GM19467 (cell line): ENCODE measurements around the gene DAPK3.
"Not testable (repeated sequence)": the region's sequence is repeated elsewhere in the genome, so short reads cannot be mapped to it uniquely, and the experiment has no call there.

Experiments
- ATAC-seq: cut with Tn5 transposase; IDR thresholded peaks from one replicate; pipeline ENCODE4 v1.9.1; 2021; ENCODE audit warnings: mild to moderate bottlenecking, moderate library complexity; ENCODE audit not compliant: unreplicated experiment

DAPK3 gene

DNA sequence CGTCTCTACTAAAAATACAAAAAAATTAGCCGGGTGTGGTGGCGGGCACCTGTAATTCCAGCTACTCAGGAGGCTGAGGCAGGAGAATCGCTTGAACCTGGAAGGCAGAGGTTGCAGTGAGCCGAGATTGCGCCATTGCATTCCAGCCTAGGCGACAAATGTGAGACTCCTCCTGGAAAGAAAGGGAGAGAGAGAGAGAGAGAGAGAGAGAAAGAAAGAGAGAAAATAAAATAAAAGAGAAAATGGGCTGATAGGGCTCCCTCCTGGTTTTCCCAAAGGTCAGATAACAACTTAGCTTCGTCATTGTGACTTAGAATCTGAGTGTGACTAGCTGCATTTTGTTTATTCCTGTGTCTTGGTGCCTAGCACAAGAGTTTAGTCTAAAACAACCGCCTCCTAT, 34.5 kb upstream of the DAPK3 start:
- not testable (repeated sequence) for ATAC-seq

DNA sequence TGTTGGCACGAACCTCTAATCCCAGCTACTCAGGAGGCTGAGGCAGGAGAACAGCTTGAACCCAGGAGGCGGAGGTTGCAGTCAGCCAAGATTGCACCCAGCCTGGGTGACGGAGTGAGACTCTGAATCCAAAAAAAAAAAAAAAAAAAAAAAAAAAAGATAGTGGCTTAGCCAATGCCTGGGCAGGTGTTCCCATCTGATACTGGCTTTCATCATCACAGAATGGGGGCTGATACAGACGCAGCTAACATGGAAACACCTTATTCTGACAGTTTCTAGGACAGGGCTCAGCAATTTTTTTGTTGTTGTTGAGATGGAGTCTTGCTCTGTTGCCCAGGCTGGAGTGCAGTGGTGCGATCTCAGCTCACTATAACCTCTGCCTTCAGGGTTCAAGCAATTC, 29.9 kb upstream of the DAPK3 start:
- not testable (repeated sequence) for ATAC-seq

DNA sequence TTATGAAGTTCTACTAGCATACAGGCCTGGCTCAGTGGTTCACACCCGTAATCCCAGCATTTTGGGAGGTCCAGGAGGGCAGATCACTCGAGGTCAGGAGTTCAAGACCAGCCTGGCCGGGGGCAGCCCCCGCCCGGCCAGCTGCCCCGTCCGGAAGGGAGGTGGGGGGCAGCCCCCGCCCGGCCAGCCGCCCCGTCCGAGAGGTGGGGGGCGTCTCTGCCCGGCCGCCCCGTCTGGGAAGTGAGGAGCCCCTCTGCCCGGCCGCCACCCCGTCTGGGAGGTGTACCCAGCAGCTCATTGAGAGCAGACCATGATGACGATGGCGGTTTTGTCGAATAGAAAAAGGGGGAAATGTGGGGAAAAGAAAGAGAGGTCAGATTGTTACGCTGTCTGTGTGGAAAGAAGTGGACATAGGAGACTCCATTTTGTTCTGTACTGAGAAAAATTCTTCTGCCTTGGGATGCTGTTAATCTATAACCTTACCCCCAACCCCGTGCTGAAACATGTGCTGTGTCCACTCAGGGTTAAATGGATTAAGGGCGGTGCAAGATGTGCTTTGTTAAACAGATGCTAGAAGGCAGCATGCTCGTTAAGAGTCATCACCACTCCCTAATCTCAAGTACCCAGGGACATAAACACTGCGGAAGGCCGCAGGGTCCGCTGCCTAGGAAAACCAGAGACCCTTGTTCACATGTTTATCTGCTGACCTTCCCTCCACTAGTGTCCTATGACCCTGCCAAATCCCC, 27.9 kb upstream of the DAPK3 start:
- not testable (repeated sequence) for ATAC-seq

DNA sequence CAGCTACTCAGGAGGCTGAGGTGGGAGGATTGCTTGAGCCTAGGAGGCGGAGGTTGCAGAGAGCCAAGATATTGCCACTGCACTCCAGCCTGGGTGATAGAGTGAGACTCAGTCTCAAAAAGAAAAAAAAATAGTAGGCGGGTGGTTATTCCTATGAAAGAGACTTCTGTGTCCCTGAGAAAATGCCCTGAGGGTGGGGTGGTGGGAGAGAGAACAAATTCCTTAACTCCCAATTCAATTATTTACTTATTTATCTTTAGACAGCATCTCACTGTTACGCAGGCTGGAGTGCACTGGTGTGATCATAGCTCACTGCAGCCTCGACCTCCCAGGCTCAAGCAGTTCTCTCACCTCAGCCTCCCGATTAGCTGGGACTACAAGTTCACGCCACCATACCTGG, 24.7 kb upstream of the DAPK3 start:
- ATAC-seq, result no peak

DNA sequence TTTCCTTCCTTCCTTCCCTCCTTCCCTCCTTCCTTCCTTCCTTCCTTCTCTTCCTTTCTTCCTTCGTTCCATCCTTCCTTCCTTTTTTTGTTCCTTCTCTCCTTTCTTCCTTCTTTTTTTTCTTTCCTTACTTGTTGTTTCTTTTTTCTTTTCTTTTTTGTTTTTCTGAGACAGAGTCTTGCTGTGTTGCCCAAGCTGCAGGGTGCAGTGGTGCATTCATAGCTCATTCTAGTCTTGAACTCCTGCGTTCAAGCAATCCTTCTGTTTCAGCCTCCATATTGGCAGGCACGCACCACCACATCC, 19.9 kb upstream of the DAPK3 start:
- no peak for ATAC-seq

DNA sequence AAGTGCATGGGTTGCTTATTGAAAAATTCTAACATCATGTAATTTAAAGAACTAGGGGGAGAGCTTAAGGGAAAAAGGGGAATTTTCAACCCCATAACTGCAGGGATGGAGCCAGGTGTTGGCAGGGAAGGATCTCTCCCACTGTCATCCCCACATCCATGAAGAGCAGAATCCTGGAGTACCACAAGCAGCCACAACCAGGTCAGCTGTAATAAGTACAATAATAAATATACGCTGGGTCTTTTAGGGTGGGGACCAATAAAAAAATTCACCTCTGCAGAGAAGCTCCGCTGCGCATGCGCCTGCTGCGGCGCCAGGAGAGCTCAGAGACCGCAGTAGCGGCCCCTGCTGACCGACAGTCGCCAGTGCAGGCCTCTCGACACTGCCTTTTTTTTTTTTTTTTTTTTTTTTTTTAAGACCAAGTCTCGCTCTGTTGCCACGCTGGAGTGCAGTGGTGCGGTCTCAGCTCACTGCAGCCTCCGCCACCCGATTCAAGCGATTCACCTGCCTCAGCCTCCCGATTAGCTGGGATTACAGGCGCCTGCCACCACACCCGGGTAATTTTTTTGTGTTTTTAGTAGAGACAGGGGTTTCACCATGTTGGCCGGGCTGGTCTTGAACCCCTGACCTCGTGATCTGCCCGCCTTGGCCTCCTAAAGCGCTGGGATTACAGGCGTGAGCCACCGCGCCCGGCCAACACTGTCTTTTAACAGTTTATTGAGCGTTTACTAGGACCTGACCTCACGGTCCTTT, 16.9 kb upstream of the DAPK3 start:
- no peak for ATAC-seq

DNA sequence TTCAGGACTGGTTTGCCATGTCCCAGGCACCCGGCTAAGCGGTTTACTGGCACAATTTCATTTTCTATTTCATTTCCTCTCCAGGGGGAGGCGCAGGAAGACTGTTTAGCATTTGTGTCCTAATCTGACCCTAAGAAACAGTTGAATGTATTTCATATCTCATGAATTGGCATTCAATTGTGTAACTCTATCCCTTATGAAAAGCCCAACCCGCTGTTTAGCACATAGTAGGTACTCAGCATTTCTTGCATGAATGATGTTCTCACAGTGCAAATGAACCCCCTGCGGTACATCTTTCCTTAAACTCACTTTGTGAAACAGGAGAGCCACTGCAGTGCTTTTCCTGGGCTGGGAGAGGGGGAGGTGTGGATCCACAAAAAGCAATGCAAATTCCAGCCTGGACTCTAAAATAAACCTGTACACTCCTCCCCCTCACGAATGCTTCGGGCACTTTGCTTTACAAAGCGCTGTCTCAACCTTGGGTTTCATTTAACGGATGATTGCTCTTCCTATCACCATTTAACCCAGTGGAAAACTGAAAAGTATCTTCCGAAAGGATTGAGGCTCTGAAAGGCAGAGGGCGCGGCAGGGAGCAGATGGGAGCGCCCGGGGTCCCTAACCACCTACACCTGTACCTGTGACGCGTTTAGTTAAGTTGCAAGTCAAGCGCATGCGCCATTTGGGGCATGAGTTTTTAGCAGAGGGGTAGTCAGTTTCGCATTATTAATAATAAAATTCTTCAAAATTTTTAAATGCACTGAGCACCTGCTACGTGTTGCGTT, 15.6 kb upstream of the DAPK3 start:
- ATAC-seq, result no peak

DNA sequence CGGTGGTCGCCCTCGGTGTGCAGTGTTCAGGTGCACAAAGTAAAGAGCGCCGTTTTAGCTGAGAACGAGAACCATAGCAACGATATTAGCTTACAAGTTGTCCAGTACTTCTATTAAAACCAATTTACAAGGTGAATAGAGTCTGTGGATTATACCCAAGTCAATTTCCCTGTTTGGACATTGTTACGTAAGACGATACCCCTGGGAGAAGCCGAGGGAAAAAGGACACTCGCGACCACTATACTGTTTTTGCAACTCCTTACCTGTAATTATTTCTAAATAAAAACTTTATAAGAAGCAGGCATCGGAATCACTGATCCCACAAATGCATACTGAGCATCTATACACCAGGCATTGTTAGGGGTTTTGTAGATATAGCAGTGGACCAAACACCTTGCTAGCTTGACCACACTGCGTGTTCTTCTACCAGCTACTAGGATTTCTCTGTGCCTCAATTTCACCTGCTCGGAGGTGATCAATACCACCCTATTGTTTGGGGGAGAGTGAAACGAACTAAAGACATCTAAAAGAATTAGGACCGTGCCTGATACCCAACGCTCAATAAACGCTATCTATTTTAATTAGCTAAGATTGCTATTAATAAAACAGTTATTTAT, 14.9 kb upstream of the DAPK3 start:
- no peak for ATAC-seq

DNA sequence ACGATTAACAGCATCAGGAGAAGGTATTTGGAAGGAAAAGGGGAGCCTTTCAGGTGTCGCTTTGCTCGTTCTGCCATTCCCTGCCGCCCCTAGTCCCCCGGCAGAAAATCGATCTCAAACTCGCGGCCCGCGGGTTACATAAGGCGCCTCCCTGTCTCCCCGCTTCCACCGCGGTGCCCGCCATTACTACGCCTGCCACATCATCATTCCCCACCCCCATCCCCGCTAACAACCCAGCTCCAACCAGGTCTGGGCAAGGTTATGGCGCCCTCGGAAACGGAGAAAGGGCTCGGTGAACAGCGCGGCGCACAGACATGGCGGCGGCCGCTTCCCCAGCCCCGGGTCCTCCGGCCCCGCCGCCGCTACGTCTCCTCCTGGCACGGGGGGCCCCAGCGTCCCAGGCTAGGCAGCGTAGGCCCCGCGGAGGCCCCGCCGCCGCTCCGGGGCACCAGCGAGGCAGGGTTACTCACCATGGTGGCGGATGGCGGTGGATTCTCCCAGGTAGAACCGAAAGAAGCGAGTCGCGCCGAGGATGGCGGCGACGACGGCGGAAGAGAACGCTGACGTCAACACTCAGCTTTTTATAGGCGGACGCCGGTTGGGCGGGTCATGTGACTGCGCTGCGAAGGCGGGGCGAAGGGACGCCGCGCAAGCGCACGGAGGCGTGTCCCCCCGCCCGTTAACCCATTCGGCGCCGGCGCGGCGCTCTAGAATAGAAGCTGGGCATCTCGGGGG, 14.2 kb upstream of the DAPK3 start, which contains the start of gene EEF2:
EEF2 (minus strand) TSS at position 556 of the 735 bp plus-strand sequence; CDS start at position 473, 83 bp downstream.
- ATAC-seq, result peak; percentile 44

DNA sequence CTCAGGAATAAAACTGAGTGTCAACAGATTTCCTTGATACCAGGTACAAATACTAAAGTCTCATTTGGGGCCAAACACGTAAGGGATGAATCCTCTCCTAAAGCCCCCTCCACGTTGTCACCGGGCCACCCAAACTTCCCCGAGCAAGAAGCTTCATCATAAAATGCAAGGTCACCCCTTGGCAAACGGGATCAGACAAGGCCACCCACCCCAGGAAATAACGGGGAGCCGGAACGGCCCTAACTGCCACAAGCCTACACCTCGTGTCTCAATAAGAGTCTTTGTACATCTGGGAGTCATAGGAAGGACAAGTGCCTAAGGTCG, 13.6 kb upstream of the DAPK3 start:
- ATAC-seq, result no peak

DNA sequence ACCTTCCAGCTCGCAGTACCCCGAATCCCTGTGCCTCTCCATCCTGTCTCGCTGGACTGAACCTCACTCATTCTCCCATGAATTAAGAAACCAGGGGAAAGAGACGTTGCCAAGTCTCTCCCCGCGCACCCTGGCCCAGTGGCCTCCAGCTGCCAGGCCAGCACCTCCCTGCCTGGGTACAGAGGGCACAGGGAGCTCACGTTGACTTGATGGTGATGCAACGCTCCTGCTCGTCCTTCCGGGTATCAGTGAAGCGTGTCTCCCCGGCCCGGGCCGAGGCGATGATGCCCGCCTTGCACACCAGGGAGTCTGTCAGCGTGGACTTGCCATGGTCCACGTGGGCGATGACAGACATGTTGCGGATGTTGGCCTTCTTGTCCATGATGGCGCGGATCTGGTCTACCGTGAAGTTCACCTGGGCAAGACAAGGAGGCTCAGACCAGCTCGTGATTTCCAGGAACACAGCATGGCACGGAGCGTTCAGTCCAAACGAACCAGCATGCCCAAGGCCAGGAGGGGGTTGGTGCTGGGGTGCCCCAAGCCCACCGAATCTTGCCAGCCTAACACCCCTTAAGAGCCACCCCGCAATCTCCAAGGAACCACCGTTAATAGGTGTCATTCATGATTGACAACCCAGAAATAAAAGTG, 13.2 kb upstream of the DAPK3 start:
- ATAC-seq, result no peak

DNA sequence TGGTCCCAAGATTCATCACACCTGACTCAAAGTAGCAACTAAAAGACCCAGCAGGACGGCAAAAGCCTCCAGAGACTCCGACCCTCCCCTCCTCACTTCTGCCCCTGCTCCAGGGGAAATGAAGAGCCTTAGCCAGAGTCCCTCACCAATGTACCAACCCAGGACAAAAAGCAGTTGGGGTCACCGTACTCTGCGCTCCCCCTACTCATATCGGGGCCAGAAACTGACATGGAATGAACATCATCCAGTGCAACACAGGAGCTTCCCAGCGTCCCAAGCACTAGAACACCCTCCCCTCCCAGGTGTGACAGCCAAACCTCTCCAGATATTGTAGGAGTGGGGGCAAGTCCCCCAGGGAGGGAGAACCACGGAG, 12.6 kb upstream of the DAPK3 start:
- ATAC-seq, result no peak

DNA sequence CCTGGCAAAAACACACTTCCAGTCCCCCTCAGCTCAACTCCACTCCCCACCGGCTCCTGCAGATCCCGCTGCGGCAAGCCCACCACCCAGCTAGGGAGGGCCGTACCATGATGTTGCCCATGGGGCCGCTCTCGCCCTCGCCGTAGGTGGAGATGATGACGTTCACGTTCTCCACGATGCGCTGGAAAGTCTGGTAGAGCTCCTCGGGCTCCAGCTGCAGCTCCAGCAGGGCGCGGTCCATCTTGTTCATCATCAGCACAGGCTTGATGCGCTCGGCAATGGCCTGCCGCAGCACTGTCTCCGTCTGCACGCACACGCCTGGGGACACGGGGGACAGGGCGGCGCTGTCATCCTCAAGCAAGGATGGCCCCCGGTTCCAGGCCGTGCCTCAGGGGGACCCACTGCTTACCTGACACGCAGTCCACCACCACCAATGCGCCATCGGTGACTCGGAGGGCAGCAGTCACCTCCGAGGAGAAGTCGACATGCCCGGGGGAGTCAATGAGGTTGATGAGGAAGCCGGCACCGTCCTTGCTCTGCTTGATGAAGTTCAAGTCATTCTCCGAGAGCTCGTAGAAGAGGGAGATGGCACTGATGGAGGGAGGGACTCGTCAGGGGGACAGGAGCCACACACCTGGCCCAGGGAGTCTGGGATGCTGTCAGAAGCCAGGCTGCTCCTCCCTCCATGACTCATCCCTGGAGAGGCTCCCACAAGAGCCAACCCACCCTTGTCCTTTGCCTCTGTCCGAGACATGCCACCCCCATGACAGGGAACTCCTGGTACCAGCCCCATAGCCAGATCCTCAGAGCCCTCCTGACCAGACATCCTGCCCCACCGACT, 12.0 kb upstream of the DAPK3 start:
- ATAC-seq, result no peak

DNA sequence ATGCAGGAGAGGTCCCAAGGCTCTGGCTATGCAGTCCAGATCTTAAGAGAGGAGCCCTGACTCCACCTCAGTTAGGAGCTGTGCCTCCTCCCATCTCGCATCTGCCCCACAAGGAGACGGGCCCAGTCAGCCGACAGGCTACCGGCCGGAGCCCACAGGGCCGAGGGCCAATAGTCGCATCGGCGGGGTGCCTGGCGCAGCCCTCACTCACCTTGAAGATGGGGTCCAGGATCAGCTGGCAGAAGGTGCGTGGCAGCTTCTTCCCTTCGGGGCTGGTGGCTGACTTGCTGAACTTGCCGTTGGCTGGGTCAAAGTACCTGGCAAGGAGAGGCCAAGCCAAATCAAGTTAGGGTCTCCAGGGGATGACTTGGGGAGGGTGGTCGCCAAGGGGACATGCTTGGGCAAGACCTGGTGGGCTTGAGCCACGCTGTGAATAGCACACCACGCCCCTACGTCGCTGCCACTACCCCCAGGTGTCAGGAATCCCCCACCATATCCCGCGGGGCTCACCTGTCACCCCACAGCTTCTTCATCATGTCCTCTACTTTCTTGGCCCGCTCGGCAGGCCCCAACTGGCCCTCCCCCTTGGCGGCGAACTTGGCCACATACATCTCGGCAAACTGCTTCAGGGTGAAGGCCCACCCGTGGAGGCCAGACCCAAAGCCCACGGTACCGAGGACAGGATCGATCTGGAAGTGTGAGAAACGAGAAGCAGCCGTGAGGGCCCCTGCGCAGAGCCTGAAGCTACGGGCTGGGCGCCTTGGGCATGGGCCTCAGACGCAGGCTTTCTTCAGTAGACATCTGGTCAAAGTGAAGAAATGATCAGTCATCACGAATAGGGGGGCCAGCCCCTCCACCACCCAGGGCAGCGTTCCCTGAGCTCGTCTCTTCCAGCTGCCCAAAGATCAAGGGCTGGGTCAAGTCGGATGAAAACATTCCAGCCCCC, 11.1 kb upstream of the DAPK3 start:
- no peak for ATAC-seq

DNA sequence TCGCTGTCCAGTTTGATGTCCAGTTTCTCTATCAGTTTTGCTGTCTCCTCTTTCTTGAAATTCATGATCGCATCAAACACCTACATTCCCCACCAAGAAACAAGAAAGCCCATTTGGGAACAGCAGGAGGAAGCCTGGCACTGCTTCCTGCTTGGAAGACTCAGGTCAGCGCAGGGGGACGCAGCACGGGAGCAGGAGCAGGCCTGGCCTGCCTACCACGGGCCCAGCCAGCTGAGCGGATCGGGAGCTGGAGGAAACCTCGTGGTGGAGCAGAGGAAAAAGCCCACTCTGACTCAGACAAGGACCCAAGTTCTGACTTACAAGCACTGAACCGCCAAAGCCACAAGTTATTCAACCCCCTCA, 10.5 kb upstream of the DAPK3 start:
- ATAC-seq, result no peak

DNA sequence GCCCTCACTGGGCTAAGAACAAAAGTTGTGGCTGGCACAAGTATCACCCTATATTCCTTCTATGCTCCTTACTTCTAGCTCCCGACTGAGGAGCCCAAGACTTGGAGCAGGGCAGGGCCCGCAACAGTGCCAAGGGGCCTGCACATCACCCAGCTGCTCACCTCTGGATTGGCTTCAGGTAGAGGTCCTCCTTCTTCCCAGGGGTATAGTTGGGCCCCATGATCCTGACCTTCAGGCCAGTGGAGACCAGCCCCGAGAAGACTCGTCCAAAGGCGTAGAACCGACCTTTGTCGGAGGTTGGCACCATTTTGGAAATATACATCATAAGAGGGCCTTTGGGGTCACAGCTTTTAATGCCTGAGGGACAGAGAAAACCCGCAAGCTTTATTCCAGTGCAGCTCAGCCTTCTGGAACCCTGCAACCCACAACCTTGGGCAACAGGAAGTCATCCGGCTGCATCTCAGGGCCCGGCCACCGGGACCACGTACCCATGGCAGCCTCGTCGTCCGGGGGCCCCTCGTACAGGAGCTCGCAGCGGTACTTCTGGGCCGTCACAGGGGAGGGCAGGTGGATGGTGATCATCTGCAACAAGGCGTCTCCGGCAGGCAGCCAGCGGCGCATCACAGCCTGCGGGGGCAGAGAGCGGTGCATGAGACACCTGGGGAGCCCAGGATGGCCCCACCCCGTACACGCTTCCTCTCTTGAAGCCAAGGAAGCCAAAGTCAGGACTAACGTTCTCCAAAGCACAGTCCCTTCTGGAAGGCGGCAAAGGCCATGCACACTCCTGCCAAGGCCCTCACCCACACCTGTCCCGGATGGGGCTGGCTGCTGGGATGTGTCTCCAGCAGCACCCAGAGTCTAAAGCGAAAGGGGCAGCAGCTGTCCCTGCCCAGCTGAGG, 9.7 kb upstream of the DAPK3 start:
- ATAC-seq, result no peak

DNA sequence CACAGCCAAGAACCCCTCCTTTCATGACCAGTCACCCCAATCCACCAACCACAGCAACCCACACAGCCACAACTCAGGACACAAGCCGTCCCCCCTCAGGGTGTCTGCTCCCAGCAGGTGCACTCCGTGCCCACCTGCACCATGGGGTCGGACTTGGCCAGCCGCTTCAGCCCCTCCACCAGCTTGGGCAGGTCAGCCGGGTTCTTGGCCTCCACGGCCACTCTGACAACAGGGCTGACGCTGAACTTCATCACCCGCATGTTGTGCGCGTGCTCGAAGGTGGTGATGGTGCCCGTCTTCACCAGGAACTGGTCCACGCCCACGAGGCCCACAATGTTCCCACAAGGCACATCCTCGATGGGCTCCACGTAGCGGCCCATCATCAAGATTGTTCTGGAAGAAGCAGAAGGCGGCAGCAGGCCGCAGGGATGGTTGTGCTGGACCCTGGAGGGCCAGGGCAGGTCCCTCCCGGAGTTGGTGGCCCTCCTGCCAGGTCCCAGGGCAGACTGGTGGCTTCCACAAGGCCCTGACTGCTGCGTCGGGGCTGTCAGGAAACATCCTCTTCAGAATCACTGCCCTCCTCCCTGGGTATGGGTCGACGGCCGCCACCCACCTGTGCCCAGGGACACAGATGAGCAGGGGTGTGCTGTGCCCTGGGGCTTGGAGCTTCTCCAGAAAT, 8.9 kb upstream of the DAPK3 start:
- no peak for ATAC-seq
